Kidney tubule cell (primary cell): ENCODE measurements around the gene FBXO17.
"Not testable (repeated sequence)": the region's sequence is repeated elsewhere in the genome, so short reads cannot be mapped to it uniquely, and the experiment has no call there.

Source experiments
- DNase-seq: peaks from one replicate; pipeline ENCODE4 v3.0.0-alpha.2; 2018; ENCODE audit warnings: low spot score

The FBXO17 gene

GRCh38 chr19:38975214-38975860 is at the start of gene FBXO17:
TSS of gene FBXO17 (minus strand) at chr19:38975742. CDS start at chr19:38950319, 25,423 bp downstream.
- peak; percentile 62 for DNase-seq

GRCh38 chr19:39024875-39025641 is 49.5 kb upstream of the FBXO17 start:
- no peak for DNase-seq

GRCh38 chr19:39021063-39021462 is 45.5 kb upstream of the FBXO17 start:
- no peak for DNase-seq

- no peak for DNase-seq
These were observed 42.1 kb upstream of the FBXO17 start for GRCh38 chr19:39017646-39018045.

- no peak for DNase-seq
These were observed 41.5 kb upstream of the FBXO17 start for GRCh38 chr19:39017026-39017425.

GRCh38 chr19:39014037-39014436 is 38.5 kb upstream of the FBXO17 start:
- no peak for DNase-seq

- no peak for DNase-seq
These were observed 33.5 kb upstream of the FBXO17 start for GRCh38 chr19:39009001-39009400.

GRCh38 chr19:39008137-39008536 is 32.6 kb upstream of the FBXO17 start:
- DNase-seq = no peak

- no peak for DNase-seq
These were observed 31.6 kb upstream of the FBXO17 start for GRCh38 chr19:39007096-39007495.

- DNase-seq = no peak
These were observed 28.9 kb upstream of the FBXO17 start for GRCh38 chr19:39004403-39004802.

- no peak for DNase-seq
These were observed 28.3 kb upstream of the FBXO17 start for GRCh38 chr19:39003796-39004195.

GRCh38 chr19:39003188-39003587 is 27.6 kb upstream of the FBXO17 start:
- no peak for DNase-seq

GRCh38 chr19:39001041-39001440 is 25.5 kb upstream of the FBXO17 start:
- DNase-seq = no peak

GRCh38 chr19:38997576-38997975 is 22.0 kb upstream of the FBXO17 start:
- not testable (repeated sequence) for DNase-seq

GRCh38 chr19:38993271-38993670 is 17.7 kb upstream of the FBXO17 start:
- DNase-seq = peak; percentile 91

- peak; percentile 85 for DNase-seq
These were observed 15.6 kb upstream of the FBXO17 start for GRCh38 chr19:38990949-38991697.

GRCh38 chr19:38989614-38990013 is 14.1 kb upstream of the FBXO17 start:
- not testable (repeated sequence) for DNase-seq

- DNase-seq = peak; percentile 67
These were observed 13.6 kb upstream of the FBXO17 start for GRCh38 chr19:38989066-38989605.

- DNase-seq = not testable (repeated sequence)
These were observed 13.1 kb upstream of the FBXO17 start for GRCh38 chr19:38988627-38989026.

- not testable (repeated sequence) for DNase-seq
These were observed 12.2 kb upstream of the FBXO17 start for GRCh38 chr19:38987745-38988144.

- DNase-seq = no peak
These were observed 9.7 kb upstream of the FBXO17 start for GRCh38 chr19:38985262-38985661.

- no peak for DNase-seq
These were observed 5.2 kb upstream of the FBXO17 start for GRCh38 chr19:38980583-38981374.
